ENCODE data around the gene MRPL41.

MRPL41 gene

DNA sequence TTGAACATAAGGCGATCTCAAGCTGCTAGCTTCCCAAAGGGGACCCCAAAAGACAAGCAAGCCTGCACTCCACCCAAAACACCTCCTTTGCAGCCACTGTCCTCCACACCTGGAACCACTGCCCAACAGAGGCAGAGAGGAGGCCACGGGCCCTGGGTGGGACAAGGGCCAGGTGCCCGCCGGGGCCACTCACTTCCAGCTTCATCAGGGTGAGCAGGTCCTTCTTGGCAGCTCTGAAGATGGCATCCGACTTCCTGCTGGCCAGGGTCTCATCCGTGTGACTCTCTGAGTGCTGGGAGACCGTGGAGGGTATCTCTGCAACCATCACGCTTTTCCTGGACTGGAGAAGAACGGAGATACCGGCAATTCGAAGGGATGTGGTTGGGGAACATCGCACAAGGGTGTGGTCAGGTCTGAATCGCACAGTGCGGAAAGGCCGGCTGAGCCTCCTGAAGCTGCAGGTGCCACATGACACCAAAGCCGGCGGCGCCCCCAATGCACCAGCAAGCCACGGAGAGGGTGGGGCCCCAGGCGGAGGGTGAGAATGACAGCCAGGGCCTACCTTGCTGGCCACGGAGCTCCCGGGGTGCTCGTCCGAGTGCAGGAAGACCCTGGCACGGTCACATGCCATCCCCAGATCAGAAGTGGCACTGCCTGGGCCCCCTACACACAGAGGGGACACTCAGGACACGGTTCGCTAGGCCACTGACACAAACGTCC, 46.1 kb upstream of the MRPL41 start:
- Histone ChIP-seq H3K27me3 (ENCODE audit: insufficient read depth, poor library complexity, severe bottlenecking) (no peaks in the 10 kb centered on the region), H3K4me3 (replicated peaks; ENCODE audit: insufficient read depth, low read length) (no peak overlapping the region), H3K27ac (replicated peaks) (no peak overlapping the region)
- TF ChIP-seq, protein P1, sequence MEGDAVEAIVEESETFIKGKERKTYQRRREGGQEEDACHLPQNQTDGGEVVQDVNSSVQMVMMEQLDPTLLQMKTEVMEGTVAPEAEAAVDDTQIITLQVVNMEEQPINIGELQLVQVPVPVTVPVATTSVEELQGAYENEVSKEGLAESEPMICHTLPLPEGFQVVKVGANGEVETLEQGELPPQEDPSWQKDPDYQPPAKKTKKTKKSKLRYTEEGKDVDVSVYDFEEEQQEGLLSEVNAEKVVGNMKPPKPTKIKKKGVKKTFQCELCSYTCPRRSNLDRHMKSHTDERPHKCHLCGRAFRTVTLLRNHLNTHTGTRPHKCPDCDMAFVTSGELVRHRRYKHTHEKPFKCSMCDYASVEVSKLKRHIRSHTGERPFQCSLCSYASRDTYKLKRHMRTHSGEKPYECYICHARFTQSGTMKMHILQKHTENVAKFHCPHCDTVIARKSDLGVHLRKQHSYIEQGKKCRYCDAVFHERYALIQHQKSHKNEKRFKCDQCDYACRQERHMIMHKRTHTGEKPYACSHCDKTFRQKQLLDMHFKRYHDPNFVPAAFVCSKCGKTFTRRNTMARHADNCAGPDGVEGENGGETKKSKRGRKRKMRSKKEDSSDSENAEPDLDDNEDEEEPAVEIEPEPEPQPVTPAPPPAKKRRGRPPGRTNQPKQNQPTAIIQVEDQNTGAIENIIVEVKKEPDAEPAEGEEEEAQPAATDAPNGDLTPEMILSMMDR (IDR thresholded peaks at IDR 0.05; ENCODE audit: insufficient read depth, low read length), result no peak
- no peak for TF ChIP-seq GABPA (IDR thresholded peaks at IDR 0.05; ENCODE audit: low read depth)
- no peak for TF ChIP-seq POLR2AphosphoS5 (IDR thresholded peaks at IDR 0.05; ENCODE audit: low read depth)
- TF ChIP-seq, protein P2, sequence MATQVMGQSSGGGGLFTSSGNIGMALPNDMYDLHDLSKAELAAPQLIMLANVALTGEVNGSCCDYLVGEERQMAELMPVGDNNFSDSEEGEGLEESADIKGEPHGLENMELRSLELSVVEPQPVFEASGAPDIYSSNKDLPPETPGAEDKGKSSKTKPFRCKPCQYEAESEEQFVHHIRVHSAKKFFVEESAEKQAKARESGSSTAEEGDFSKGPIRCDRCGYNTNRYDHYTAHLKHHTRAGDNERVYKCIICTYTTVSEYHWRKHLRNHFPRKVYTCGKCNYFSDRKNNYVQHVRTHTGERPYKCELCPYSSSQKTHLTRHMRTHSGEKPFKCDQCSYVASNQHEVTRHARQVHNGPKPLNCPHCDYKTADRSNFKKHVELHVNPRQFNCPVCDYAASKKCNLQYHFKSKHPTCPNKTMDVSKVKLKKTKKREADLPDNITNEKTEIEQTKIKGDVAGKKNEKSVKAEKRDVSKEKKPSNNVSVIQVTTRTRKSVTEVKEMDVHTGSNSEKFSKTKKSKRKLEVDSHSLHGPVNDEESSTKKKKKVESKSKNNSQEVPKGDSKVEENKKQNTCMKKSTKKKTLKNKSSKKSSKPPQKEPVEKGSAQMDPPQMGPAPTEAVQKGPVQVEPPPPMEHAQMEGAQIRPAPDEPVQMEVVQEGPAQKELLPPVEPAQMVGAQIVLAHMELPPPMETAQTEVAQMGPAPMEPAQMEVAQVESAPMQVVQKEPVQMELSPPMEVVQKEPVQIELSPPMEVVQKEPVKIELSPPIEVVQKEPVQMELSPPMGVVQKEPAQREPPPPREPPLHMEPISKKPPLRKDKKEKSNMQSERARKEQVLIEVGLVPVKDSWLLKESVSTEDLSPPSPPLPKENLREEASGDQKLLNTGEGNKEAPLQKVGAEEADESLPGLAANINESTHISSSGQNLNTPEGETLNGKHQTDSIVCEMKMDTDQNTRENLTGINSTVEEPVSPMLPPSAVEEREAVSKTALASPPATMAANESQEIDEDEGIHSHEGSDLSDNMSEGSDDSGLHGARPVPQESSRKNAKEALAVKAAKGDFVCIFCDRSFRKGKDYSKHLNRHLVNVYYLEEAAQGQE (IDR thresholded peaks at IDR 0.05; ENCODE audit: insufficient replicate concordance, low read depth), result no peak
- TF ChIP-seq SPI1 (IDR thresholded peaks at IDR 0.05; ENCODE audit: borderline replicate concordance, low read depth), result no peak
- no peak for DNase-seq (ENCODE audit: low read depth in 1 of 2, low spot score in 1 of 2)

DNA sequence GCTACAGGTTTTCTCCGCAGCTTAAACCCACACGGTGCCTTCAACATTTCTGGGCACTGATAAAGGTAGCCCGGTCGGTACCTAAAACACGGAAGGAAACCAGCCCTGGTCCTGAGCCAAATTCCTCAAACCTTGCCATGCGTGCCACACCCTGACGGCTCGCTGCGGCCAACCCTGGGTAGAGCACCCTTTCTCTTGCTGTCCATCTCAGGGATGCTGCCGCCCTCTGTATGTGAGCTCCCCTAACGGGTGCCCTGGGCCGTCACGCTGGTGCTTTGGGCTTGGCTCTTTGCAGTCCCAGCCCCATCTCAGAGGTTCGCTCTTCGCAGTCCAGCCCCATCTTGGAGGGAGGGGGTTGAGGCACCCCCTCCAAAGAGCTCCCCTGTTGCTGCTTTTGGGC, 45.4 kb upstream of the MRPL41 start:
- Histone ChIP-seq H3K4me3 (replicated peaks; ENCODE audit: insufficient read depth, low read length) (no peak overlapping the region), H3K27me3 (ENCODE audit: insufficient read depth, poor library complexity, severe bottlenecking) (no peaks in the 10 kb centered on the region), H3K27ac (replicated peaks) (no peak overlapping the region)
- TF ChIP-seq POLR2AphosphoS5 (IDR thresholded peaks at IDR 0.05; ENCODE audit: low read depth) (no peak), GABPA (IDR thresholded peaks at IDR 0.05; ENCODE audit: low read depth) (no peak), SPI1 (IDR thresholded peaks at IDR 0.05; ENCODE audit: borderline replicate concordance, low read depth) (no peak)
- TF ChIP-seq, protein P1 (IDR thresholded peaks at IDR 0.05; ENCODE audit: insufficient read depth, low read length), result no peak
- TF ChIP-seq, protein P2 (IDR thresholded peaks at IDR 0.05; ENCODE audit: insufficient replicate concordance, low read depth), result no peak
- no peak for DNase-seq (ENCODE audit: low read depth in 1 of 2, low spot score in 1 of 2)

DNA sequence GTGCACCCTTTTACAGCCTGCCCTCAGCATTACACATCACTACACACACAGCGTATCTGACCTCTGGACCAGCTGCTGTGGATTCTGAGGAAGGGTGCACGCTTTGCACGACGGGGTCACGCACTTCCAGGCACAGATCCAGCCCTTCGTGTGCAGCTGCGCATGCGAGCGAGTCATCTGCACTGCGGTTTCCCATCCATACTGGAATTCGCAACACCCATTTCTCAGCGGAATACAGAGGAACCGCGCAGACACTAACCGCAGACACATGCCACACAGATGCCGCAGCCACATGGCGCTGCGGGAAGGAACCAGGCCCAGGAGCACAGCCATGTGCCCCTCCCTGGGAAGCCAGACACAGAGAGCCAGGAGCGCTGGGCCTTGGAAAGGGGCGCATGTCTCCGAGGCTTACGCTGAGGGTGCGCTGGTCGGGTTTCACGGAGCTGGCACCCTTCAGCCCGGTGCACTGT, 44.9 kb upstream of the MRPL41 start:
- Histone ChIP-seq H3K4me3 (replicated peaks; ENCODE audit: insufficient read depth, low read length) (no peak overlapping the region), H3K27ac (replicated peaks) (no peak overlapping the region), H3K27me3 (ENCODE audit: insufficient read depth, poor library complexity, severe bottlenecking) (no peaks in the 10 kb centered on the region)
- TF ChIP-seq GABPA (IDR thresholded peaks at IDR 0.05; ENCODE audit: low read depth) (no peak), SPI1 (IDR thresholded peaks at IDR 0.05; ENCODE audit: borderline replicate concordance, low read depth) (no peak)
- DNase-seq (ENCODE audit: low read depth in 1 of 2, low spot score in 1 of 2), result no peak

DNA sequence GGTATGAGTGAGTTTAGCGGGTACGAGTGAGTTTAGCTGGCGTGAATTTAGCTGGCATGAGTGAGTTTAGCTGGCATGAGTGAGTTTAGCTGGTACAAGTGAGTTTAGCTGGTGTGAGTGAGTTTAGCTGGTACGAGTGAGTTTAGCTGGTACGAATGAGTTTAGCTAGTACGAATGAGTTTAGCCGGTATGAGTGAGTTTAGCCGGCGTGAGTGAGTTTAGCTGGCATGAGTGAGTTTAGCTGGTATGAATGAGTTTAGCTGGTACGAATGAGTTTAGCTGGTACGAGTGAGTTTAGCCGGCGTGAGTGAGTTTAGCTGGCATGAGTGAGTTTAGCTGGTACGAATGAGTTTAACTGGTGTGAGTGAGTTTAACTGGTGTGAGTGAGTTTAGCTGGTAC, 42.5 kb upstream of the MRPL41 start:
- H3K27me3 ChIP-seq (ENCODE audit: insufficient read depth, poor library complexity, severe bottlenecking), result no peaks in the 10 kb centered on the region
- no peak for DNase-seq (ENCODE audit: low read depth in 1 of 2, low spot score in 1 of 2)

More for the DNA sequence above, 42.5 kb upstream of the MRPL41 start:
- TF ChIP-seq POLR2AphosphoS5 (IDR thresholded peaks at IDR 0.05; ENCODE audit: low read depth), result no peak
- TF ChIP-seq, protein P2 (IDR thresholded peaks at IDR 0.05; ENCODE audit: insufficient replicate concordance, low read depth), result no peak
- TF ChIP-seq GABPA (IDR thresholded peaks at IDR 0.05; ENCODE audit: low read depth), result no peak
- TF ChIP-seq, protein P1 (IDR thresholded peaks at IDR 0.05; ENCODE audit: insufficient read depth, low read length), result no peak
- no peak for TF ChIP-seq SPI1 (IDR thresholded peaks at IDR 0.05; ENCODE audit: borderline replicate concordance, low read depth)
- Histone ChIP-seq H3K4me3 (replicated peaks; ENCODE audit: insufficient read depth, low read length) (no peak overlapping the region), H3K27ac (replicated peaks) (no peak overlapping the region)

Data from HL-60 (cell line).